ENCODE data around the gene ZFAND4.

DNA sequence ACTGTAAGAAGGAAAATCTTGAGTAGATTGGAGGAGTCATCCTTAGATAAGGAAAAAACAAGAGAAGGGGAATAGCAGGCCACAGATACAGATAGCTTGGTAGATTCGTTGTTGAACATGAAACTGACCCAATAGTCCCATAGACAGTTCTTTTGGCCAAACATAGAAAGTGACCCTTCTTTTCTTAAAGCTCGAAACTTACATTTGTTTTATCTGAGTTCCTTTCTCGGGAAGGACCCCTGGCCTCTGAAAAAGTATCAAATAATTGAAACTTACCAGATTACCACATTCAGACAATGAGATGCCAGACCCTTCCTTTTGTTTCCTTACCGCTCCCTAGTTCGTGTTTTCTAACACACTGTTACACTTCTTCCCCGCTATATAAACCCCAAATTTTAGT, 72.9 kb downstream of the ZFAND4 start:
- TF ChIP-seq ZFP30 (CRISPR knock-in tag; IDR thresholded peaks at IDR 0.05) (no peak), ZNF70 (CRISPR knock-in tag; IDR thresholded peaks at IDR 0.05) (no peak), PATZ1 (CRISPR knock-in tag; IDR thresholded peaks at IDR 0.05; ENCODE audit: borderline replicate concordance) (no peak), ZC3H10 (CRISPR knock-in tag; IDR thresholded peaks at IDR 0.05) (no peak), ZNF565 (CRISPR knock-in tag; conservative IDR thresholded peaks at IDR 0.05; ENCODE audit: low read depth) (no peak), ARNTL (CRISPR knock-in tag; IDR thresholded peaks at IDR 0.05; ENCODE audit: borderline replicate concordance, low read depth) (no peak), CSRNP3 (CRISPR knock-in tag; IDR thresholded peaks at IDR 0.05) (no peak), RARB (CRISPR knock-in tag; IDR thresholded peaks at IDR 0.05) (no peak), BACH2 (CRISPR knock-in tag; IDR thresholded peaks at IDR 0.05; ENCODE audit: borderline replicate concordance) (no peak), SNAI2 (CRISPR knock-in tag; IDR thresholded peaks at IDR 0.05) (no peak), ISL1 (CRISPR knock-in tag; IDR thresholded peaks at IDR 0.05) (no peak), CSDC2 (CRISPR knock-in tag; IDR thresholded peaks at IDR 0.05) (no peak), POU6F1 (CRISPR knock-in tag; IDR thresholded peaks at IDR 0.05; ENCODE audit: borderline replicate concordance, low read depth) (no peak)
- TF ChIP-seq, protein P1, sequence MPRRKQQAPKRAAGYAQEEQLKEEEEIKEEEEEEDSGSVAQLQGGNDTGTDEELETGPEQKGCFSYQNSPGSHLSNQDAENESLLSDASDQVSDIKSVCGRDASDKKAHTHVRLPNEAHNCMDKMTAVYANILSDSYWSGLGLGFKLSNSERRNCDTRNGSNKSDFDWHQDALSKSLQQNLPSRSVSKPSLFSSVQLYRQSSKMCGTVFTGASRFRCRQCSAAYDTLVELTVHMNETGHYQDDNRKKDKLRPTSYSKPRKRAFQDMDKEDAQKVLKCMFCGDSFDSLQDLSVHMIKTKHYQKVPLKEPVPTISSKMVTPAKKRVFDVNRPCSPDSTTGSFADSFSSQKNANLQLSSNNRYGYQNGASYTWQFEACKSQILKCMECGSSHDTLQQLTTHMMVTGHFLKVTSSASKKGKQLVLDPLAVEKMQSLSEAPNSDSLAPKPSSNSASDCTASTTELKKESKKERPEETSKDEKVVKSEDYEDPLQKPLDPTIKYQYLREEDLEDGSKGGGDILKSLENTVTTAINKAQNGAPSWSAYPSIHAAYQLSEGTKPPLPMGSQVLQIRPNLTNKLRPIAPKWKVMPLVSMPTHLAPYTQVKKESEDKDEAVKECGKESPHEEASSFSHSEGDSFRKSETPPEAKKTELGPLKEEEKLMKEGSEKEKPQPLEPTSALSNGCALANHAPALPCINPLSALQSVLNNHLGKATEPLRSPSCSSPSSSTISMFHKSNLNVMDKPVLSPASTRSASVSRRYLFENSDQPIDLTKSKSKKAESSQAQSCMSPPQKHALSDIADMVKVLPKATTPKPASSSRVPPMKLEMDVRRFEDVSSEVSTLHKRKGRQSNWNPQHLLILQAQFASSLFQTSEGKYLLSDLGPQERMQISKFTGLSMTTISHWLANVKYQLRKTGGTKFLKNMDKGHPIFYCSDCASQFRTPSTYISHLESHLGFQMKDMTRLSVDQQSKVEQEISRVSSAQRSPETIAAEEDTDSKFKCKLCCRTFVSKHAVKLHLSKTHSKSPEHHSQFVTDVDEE (CRISPR knock-in tag; IDR thresholded peaks at IDR 0.05), result no peak
